ENCODE measurements around the gene SGIP1. TPM values are rescaled to one million over a fixed set of nuclear protein-coding genes. Genes with fewer than 3 reads are reported as not detected.

The SGIP1 gene
- polyA plus RNA-seq, 1 of the 3 experiments (the other 2 are of a cell fraction): 15.5 TPM

DNA sequence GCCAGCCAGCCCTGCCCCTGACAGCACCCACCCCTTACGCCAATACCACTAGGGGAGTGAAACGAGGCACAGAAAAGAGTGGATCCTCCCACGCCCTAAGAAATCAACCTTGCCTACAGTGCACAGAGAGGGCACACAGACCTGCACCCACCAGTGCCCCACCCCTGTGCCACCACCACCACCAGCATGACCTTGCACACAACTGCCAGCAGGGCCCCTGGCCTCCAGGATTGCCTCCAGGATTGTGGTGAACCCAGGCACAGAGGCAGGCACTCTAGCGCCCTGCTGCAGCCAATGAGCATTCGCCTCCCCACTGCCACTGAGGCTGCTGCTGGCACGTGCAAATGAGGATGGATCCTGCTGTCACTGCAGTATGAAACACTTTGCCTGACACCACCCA lies 23.5 kb upstream of the SGIP1 start (continued):
- TF ChIP-seq FOXM1 (IDR thresholded peaks at IDR 0.05; ENCODE audit: low read depth) (no peak), YY1 (IDR thresholded peaks at IDR 0.05; ENCODE audit: low read depth) (no peak), EP300 (IDR thresholded peaks at IDR 0.05; ENCODE audit: borderline replicate concordance in 1 of 2, low read depth in 1 of 2, low read length in 1 of 2) (no peak)

DNA sequence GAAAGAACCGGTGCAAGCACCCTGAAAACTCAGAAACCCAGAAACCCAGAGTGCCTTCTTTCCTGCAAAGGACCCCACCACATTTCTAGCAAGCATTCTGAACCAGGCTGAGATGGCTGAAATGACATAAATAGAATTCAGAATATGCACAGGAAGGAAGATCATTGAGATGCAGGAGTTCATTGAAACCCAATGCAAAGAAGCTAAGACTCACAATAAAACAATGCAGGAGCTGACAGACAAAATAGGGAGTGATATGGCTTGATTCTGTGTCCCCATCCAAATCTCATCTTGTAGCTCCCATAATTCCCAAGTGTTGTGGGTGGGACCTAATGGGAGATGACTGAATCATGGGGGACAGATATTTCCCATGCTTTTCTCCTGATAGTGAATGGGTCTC lies 22.8 kb upstream of the SGIP1 start:
- Histone ChIP-seq H3F3A (replicated peaks; ENCODE audit: insufficient read depth) (no peaks in the 10 kb centered on the region), H3K4me1 (ENCODE audit: control insufficient read depth in 1 of 2, insufficient read depth in 2 of 2, low read depth in 1 of 2, low read length in 1 of 2) (peaks cover 5 to 12% of the 10 kb centered on the region in 2 experiments; a peak in 3 of 4 replicates), H3K27me3 (ENCODE audit: insufficient read depth) (no peaks in the 10 kb centered on the region), H3K79me2 (ENCODE audit: insufficient read depth) (no peaks in the 10 kb centered on the region), H3K9me3 (no peaks in the 10 kb centered on the region), H3K27ac (ENCODE audit: low read depth in 2 of 2, low read length in 1 of 2) (no peak overlapping the region), H3K9ac (no peak overlapping the region), H3K4me3 (ENCODE audit: low read depth in 2 of 2, low read length in 1 of 2) (no peak overlapping the region), H3K9me2 (no peaks in the 10 kb centered on the region), H4K20me1 (ENCODE audit: insufficient read depth) (no peaks in the 10 kb centered on the region), H2AFZ (ENCODE audit: low read depth) (no peak overlapping the region), H3K36me3 (replicated peaks in 1 of 2; ENCODE audit: control insufficient read depth in 1 of 2, insufficient read depth in 2 of 2, low read length in 1 of 2) (no peaks in the 10 kb centered on the region), H3K4me2 (no peak overlapping the region)
- no peak for DNase-seq
- TF ChIP-seq, protein P1, sequence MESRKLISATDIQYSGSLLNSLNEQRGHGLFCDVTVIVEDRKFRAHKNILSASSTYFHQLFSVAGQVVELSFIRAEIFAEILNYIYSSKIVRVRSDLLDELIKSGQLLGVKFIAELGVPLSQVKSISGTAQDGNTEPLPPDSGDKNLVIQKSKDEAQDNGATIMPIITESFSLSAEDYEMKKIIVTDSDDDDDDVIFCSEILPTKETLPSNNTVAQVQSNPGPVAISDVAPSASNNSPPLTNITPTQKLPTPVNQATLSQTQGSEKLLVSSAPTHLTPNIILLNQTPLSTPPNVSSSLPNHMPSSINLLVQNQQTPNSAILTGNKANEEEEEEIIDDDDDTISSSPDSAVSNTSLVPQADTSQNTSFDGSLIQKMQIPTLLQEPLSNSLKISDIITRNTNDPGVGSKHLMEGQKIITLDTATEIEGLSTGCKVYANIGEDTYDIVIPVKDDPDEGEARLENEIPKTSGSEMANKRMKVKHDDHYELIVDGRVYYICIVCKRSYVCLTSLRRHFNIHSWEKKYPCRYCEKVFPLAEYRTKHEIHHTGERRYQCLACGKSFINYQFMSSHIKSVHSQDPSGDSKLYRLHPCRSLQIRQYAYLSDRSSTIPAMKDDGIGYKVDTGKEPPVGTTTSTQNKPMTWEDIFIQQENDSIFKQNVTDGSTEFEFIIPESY (IDR thresholded peaks at IDR 0.05; ENCODE audit: borderline replicate concordance, low read depth): no peak
- TF ChIP-seq, protein P2, sequence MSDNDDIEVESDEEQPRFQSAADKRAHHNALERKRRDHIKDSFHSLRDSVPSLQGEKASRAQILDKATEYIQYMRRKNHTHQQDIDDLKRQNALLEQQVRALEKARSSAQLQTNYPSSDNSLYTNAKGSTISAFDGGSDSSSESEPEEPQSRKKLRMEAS (IDR thresholded peaks at IDR 0.05; ENCODE audit: low read depth): no peak
- TF ChIP-seq TAF1 (IDR thresholded peaks at IDR 0.05; ENCODE audit: borderline replicate concordance, low read depth, low read length) (no peak), RCOR1 (IDR thresholded peaks at IDR 0.05; ENCODE audit: low read length) (no peak), GABPA (IDR thresholded peaks at IDR 0.05; ENCODE audit: low read depth) (no peak), YY1 (IDR thresholded peaks at IDR 0.05; ENCODE audit: low read depth) (no peak), MEF2A (IDR thresholded peaks at IDR 0.05; ENCODE audit: borderline replicate concordance, low read depth) (no peak), FOXM1 (IDR thresholded peaks at IDR 0.05; ENCODE audit: low read depth) (no peak), TEAD4 (IDR thresholded peaks at IDR 0.05; ENCODE audit: borderline replicate concordance, insufficient read depth) (no peak), RXRA (IDR thresholded peaks at IDR 0.05; ENCODE audit: borderline replicate concordance, low read depth) (no peak), CHD2 (IDR thresholded peaks at IDR 0.05; ENCODE audit: low read length, partially characterized antibody) (no peak), TCF12 (IDR thresholded peaks at IDR 0.05) (no peak), ELF1 (IDR thresholded peaks at IDR 0.05) (no peak), GATA2 (CRISPR knock-in tag; IDR thresholded peaks at IDR 0.05) (no peak)
- TF ChIP-seq, protein P3, sequence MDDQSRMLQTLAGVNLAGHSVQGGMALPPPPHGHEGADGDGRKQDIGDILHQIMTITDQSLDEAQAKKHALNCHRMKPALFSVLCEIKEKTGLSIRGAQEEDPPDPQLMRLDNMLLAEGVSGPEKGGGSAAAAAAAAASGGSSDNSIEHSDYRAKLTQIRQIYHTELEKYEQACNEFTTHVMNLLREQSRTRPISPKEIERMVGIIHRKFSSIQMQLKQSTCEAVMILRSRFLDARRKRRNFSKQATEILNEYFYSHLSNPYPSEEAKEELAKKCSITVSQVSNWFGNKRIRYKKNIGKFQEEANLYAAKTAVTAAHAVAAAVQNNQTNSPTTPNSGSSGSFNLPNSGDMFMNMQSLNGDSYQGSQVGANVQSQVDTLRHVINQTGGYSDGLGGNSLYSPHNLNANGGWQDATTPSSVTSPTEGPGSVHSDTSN (IDR thresholded peaks at IDR 0.05): no peak
- TF ChIP-seq, protein P4, sequence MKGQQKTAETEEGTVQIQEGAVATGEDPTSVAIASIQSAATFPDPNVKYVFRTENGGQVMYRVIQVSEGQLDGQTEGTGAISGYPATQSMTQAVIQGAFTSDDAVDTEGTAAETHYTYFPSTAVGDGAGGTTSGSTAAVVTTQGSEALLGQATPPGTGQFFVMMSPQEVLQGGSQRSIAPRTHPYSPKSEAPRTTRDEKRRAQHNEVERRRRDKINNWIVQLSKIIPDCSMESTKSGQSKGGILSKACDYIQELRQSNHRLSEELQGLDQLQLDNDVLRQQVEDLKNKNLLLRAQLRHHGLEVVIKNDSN (IDR thresholded peaks at IDR 0.05; ENCODE audit: borderline replicate concordance, low read depth): no peak
- TF ChIP-seq, protein P5, sequence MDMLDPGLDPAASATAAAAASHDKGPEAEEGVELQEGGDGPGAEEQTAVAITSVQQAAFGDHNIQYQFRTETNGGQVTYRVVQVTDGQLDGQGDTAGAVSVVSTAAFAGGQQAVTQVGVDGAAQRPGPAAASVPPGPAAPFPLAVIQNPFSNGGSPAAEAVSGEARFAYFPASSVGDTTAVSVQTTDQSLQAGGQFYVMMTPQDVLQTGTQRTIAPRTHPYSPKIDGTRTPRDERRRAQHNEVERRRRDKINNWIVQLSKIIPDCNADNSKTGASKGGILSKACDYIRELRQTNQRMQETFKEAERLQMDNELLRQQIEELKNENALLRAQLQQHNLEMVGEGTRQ (IDR thresholded peaks at IDR 0.05; ENCODE audit: borderline replicate concordance, low read depth, low read length): no peak
- POLR2A ChIA-PET: no interaction called here
- 76% methylated on average over 1 of the region's 1 CpG for WGBS (ENCODE audit: low lambda C conversion rate)
- CTCF ChIA-PET: no interaction called here

Data from SK-N-SH (cell line).